Measurements from ENCODE around the gene NFKBIB.
"Not testable (repeated sequence)": the region's sequence is repeated elsewhere in the genome, so short reads cannot be mapped to it uniquely, and the experiment has no call there.

Gene NFKBIB

GRCh38 chr19:38928391-38929001, 28.7 kb downstream of the NFKBIB start:
- DNase-seq (ENCODE audit: low read depth): no peak

DNA sequence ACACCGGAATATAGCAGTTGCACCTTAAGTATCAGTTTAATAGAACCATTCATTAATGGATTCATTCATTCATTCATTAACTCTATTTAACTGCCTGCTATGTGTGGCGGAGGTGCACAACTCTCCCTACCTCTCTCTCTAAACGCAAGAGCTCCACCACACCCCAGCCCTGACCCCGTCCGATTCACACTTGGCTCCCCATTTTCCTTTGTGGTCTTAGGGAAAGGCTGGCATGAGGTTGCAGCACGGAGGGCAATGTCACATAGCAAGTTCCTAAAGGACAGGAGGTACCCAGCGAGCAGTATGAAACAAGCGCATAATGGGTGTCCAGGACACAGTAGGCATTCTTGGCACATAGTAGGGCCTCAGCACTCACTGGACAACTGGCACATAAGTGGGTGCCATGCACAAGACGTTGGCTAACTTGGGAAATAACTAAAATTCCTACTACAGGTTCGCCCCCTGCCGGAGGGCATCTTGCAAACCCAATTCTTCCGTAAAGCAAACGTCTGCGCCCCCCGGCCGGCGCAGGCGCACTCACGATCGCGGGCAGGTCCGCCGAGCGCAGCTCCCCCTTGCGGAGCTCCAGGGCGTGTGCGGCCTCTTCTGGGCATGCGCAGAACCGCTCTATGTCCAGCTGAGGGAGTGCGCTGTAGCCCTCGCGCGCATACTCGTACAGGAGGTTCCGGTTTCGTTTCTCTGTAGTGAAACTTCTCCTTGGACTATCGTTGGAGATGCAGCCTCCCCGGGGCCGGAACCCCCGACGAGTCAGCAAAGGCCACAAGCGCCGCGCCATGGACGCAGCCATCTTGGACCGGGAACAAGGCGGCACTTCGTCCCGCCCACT, 30.4 kb downstream of the NFKBIB start, which contains the start of gene SARS2:
Gene SARS2 (minus strand): TSS at position 835 of the 847 bp plus-strand sequence. CDS start 27 bp downstream, at position 808.
- peak; percentile 39 for DNase-seq (ENCODE audit: low read depth)

- DNase-seq (ENCODE audit: low read depth): peak; percentile 89
Measured at GRCh38 chr19:38930776-38931520, 31.2 kb downstream of the NFKBIB start, which contains the start of gene MRPS12. Gene MRPS12 (plus strand): TSS chr19:38930944. CDS start chr19:38931295, 351 bp downstream.

GRCh38 chr19:38931521-38931793, 31.7 kb downstream of the NFKBIB start:
- DNase-seq (ENCODE audit: low read depth): no peak

DNA sequence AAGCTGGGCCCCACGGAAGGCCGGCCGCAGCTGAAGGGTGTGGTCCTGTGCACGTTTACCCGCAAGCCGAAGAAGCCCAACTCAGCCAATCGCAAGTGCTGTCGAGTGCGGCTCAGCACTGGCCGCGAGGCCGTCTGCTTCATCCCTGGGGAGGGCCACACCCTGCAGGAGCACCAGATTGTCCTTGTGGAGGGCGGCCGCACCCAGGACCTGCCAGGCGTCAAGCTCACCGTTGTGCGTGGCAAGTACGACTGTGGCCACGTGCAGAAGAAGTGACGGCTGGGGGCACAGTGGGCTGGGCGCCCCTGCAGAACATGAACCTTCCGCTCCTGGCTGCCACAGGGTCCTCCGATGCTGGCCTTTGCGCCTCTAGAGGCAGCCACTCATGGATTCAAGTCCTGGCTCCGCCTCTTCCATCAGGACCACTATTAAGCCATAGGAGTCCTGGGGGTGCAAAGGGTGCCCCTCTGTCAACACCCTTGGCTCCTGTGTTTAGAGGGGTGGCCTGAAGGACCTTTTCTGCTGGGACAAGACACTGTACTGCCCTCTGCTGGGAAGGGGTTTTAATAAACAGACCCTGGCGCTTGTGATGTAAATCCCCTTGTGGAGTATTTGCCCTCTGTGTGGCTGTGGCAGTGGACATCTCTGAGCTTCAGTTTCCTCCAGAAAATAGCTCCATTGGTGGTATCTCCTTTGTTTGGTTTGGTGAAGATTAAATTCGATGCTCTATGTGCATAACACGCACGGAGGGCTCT, 32.8 kb downstream of the NFKBIB start:
- DNase-seq (ENCODE audit: low read depth): no peak

DNA sequence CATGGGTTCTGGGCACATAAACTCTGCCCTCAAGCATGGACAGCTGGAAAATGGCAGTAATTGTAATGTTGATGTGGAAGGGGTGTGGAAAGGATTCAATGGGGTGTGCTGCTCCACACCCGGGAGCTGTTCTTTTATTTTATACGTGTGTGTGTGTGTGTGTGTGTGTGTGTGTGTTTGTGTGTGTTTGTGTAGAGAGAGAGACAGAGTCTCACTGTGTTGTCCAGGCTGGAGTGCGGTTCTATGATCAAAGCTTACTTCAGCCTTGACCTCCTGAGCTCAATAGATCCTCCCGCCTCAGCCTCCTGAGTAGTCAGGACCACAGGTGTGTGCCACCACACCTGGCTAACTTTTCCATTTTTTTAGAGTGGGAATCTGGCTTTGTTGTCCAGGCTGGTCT, 33.8 kb downstream of the NFKBIB start:
- no peak for DNase-seq (ENCODE audit: low read depth)

- DNase-seq (ENCODE audit: low read depth): no peak
Measured at GRCh38 chr19:38939957-38940356, 40.2 kb downstream of the NFKBIB start.

GRCh38 chr19:38941466-38941865, 41.7 kb downstream of the NFKBIB start:
- DNase-seq (ENCODE audit: low read depth): not testable (repeated sequence)

DNA sequence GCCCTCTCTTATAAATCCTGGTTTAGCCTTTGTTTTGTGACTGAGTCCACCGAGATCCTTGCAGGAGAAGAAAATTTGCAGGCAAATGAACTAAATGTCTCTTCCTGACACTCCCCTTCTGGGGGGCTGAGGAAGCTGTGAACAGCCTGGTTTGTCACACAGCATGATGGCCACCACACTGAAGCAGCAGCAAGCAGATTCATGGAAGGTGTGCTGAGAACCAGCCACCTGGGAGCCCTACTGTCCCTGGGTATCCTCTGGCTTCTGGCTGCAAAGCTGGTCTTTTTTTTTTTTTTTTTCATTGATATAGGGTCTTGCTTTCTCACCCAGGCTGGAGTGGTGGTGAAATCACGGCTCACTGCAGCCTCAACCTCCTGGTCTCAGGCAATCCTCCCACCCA, 42.2 kb downstream of the NFKBIB start:
- no peak for DNase-seq (ENCODE audit: low read depth)

DNA sequence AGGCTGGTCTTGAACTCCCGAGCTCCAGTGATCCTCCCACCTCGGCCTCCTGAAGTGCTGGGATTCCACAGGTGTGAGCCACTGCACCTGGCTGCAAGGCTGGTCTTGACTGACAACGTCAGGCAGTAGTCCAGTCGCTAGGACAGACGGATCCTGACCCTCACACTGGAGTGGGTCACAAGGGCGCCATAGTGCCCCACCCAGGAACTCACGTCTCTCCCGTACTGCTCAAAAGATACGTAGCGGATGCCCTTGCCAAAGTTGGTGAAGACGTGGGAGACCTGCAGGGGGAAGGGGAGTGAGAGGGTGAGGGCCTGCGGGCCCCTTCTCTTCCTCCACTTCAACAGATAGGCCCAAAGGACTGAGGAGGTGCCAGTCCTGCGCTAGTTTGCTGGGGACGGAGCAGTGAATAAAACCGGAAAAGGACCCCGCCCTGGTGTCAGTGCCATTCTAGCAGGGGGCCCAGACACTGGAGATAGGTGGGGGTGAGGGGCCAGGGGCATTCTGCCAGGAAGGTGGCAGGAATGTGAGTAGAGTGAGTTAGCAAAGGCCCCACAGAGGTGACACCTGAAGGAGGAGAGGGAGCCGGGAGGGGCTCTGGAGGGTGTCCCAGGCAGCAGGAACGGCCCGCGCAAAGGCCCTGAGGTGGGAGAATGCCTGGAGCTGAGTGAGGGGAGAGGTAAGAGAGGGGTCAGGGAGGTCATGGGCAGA, 42.9 kb downstream of the NFKBIB start:
- no peak for DNase-seq (ENCODE audit: low read depth)

DNA sequence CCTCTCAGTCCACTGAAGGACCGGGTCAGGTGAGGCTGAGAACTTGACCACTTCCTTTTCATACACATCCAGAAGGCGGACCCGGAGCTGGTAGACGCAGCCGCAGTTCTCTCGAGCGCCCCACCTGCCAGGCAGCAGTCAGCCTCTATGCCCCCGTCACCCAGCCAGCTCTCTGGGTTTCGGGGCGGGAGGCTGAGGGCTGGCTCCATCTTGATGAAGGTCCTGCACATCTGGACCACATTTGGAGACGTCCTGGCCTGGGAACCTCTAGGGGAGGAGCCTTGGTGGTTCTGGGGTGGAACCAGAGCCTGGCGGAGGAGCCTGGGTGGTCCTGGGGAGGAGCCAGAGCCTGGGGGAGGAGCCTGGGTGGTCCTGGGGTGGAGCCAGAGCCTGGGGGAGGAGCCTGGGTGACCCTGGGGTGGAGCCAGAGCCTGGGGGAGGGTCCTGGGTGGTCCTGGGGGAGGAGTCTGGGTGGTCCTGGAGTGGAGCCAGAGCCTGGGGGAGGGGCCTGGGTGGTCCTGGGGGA, 45.3 kb downstream of the NFKBIB start:
- DNase-seq (ENCODE audit: low read depth): no peak

DNA sequence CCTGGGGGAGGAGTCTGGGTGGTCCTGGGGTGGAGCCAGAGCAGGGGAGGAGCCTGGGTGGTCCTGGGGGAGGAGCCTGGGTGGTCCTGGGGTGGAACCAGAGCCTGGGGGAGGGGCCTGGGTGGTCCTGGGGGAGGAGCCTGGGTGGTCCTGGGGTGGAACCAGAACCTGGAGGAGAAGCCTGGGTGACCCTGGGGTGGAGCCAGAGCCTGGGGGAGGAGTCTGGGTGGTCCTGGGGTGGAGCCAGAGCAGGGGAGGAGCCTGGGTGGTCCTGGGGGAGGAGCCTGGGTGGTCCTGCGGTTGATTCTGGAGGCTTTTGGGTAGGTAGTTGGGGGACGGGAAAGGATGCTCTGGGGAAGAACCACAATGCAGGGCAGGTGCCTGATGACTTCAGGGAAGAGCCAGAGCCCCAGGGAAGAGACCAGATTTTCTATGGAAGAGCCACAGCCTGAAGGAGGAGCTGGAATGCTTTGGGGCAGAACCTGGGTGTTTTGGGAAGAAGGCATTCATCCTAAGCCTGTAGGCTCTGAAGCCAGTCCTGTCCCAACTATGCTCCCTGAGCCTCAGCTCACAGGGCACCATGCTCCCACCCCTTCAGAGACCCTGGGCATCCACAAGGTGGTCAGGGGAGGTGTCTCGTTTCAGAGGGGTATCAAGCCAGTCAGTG, 45.9 kb downstream of the NFKBIB start:
- DNase-seq (ENCODE audit: low read depth): no peak

GRCh38 chr19:38946229-38947010, 46.7 kb downstream of the NFKBIB start:
- DNase-seq (ENCODE audit: low read depth): no peak

DNA sequence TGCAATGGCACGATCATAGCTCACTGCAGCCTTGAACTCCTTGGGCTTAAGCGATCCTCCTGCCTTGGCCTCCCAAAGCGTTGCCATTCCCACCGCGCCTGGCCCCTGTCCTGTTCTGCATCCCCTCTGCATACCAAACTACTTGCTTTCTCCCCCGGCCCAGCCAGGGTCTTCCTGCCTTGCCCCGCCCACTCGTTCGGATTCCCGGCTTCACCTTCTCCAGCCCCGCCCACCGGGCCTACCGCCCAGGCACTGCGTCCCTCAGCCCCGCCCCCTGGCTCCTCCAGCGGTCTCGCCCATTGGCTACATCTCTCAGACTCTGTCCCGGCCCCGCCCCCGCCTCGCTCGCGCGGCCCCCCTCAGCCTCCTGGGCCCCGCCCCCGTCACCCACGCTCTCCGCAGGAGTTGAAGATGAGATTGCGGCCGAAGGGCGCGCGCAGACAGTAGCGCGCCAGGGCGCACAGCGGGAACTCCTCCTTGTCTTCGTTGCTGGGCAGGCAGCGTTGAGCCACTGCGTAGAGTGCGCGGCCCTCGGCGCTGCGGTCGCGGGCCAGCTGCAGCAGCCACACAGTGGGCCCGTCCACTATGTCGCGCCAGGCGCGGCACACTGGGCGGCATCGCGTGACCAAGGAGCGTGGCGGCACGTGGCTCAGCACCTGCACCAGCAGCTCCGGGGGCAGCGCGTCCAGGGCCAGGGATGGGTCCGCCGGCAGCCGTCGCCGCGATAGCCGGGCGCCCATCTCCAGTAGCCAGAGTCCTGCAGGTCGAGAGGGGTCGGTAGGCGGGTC, 50.0 kb downstream of the NFKBIB start:
- DNase-seq (ENCODE audit: low read depth): no peak

DNA sequence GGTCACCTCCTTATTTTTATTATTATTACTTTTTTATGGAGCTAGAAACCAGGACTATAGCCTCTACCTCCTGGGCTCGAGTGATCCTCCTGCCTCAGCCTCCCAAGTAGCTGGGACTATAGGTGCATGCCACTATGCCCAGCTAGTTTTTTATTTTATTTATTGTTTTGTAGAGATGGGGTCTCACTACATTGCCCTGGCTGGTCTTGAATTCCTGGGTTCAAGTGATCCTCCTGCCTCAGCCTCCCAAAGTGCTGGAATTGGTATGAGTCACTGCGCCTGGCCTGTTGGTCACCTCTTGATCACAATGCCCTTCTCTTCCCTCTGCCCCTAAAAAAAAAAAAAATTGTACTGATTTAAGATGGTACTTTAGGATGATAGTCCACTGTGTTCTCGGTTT, 51.4 kb downstream of the NFKBIB start:
- no peak for DNase-seq (ENCODE audit: low read depth)

DNA sequence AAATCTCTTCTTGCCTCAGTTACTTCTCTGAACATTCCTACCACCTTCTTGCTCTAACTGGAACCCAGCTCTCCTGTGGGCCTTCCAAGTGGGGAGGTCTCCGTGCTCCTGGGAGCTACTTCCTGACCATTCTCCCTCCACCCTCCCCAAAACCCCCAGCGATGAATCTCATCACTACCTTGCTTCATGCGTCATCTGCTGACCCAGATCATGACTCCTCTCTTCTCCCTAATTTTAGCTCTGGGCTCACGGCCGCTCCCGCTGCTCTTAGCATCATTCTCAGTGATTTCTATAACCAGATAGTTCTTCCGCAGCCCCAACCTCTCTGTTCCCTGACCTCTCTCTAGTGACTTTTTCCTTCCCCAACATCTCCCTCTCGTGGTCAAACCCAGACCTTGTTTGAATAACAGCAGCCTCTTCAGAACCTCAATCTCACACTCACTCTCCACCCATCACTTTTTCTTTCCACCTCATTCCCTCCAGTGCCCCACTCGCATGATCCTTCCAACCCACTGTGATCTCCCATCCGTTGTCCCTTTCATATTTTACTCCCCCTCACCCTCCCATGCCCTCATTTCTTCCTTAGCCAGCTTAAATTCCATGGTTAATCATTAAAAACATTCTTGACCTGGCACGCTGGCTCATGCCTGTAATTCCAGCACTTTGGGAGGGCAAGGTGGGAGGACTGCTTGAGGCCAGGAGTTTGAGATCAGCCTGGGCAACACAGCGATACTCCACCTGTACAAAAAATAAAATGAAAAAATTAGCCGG, 52.8 kb downstream of the NFKBIB start:
- no peak for DNase-seq (ENCODE audit: low read depth)

- no peak for DNase-seq (ENCODE audit: low read depth)
Measured at GRCh38 chr19:38953677-38954076, 53.9 kb downstream of the NFKBIB start.

GRCh38 chr19:38956264-38956663, 56.5 kb downstream of the NFKBIB start:
- no peak for DNase-seq (ENCODE audit: low read depth)
